HG03520 (cell line): ENCODE data around the gene PPP3R1.
"Not testable (repeated sequence)": the region's sequence is repeated elsewhere in the genome, so short reads cannot be mapped to it uniquely, and the experiment has no call there.

Source experiments
- ATAC-seq: cut with Tn5 transposase; IDR thresholded peaks from one replicate; pipeline ENCODE4 v1.9.1; 2021; ENCODE audit warnings: mild to moderate bottlenecking, moderate library complexity; ENCODE audit not compliant: unreplicated experiment

The PPP3R1 gene

DNA sequence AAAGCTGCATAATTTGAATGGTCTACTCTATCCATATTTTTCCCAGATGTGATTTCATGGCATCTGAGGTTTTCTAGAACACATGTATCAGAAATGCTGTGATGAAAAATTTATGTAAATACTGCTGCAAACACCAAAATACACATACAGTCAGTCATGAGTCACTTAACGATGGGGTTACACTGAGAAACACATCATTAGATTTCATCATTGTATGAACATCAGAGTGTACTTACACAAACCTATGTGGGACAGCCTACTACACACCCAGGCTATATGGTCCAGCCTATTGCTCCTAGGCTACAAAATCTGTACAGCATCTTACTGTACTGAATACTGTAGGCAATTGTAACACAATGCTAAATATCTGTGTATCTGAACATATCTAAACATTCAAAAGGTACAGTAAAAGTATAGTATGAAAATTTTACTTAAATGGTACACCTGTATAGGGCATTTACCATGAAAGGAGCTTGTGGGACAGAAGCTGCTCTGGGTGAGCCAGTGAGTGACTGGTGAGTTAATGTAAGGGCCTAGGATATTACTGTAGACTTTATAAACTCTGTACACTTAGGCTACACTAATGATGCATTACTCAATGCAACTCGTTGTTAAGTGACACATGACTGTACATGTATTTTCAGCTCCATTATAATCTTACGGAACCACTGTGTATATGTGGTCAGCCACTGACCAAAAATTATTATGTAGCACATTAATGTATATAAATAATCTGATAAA lies 61.2 kb downstream of the PPP3R1 start:
- no peak for ATAC-seq

DNA sequence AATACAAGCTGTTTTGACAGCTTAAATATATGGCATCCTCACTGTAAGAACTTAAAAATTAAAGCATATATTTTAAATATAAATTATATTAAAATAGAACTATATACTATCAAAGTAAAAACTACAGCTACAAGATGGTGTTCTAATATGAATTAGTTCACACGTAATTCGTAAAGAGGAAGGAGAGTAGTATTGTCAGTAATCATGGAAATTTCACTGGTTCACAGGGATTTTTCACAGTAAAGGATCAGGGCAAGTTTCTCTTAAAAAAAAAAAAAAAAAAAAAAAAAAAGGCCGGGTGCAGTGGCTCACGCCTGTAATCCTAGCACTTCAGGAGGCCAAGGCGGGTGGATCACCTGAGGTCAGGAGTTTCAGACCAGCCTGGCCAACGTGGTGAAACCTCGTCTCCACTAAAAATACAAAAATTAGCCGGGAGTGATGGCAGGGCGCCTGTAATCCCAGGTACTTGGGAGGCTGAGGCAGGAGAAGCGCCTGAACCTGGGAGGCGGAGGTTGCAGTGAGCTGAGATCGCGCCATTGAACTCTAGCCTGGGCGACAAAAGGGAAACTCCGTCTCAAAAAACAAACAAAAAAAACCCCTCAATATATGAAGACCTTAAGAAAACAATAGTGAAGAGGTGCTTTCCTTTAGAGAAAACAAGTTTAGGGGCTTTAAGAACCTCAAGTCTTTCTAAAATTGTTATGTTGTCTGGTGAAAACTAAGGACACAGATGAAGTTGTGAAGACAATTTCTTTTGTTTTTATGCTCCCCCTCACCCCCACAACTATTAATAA lies 62.1 kb downstream of the PPP3R1 start:
- no peak for ATAC-seq

DNA sequence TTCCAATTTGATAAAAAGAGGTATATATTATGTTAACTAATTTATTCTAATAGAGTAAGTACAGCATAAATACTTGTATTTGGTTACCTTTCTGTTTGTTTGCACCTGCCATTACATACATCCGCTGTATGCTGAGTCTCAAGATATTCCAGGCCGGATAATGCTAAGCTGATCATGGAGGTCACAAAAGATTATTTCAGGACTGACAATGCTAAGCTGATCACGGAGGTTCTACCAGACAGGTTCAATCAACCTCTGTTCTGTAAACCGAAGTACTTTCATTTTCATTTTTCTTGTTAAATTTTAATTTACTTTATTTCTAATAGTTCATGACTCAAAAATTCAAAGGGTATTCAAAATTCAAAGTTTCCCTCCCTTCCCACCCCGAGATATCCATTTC lies 63.5 kb downstream of the PPP3R1 start:
- ATAC-seq, result no peak

DNA sequence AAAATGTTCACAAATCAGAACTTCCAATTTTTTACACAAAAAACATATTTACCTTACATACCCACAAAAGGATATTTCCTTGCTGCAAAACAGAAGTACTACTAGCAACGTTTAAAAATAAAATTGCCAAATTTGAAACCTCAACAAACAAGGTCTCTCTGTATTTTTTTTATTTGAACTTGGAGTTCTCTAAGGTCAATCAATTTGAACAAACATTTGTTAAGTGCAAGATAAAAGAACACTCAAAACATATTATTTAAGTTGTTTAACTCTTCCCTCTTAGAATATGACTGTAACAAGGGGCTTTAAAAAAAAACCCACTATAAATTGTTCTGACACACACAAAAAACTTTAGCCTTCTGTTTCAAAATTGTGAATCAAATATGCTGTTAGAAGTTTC lies 65.0 kb downstream of the PPP3R1 start:
- ATAC-seq, result no peak

DNA sequence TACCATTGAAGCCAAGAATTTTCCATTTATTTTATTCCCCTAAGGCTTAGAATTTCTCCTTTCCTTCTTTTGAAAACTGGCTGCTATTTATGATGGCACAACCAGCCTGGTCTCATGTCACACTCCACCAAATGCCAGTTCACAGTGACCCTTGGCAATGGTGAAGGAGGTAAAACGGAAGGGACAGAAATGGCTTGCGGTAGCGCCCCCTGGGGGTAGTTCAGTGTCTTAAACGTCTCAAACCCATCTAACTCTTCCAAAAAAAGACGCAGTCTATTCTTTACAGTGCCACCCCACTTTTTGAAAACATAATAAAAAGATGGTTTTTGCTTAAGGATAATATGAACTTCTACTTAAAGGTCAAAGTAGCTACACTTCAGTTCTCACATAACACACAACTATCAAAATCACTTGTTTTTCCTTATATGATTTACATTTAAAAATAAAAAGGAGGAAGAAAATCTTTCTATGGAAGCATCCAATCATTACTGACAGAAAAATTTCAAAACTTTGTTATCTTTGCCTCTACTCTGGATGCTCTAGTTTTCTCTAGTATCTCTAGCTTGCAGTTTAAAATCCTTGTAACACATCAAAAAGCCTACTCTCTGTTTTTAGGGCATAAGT lies 66.7 kb downstream of the PPP3R1 start:
- ATAC-seq, result no peak

DNA sequence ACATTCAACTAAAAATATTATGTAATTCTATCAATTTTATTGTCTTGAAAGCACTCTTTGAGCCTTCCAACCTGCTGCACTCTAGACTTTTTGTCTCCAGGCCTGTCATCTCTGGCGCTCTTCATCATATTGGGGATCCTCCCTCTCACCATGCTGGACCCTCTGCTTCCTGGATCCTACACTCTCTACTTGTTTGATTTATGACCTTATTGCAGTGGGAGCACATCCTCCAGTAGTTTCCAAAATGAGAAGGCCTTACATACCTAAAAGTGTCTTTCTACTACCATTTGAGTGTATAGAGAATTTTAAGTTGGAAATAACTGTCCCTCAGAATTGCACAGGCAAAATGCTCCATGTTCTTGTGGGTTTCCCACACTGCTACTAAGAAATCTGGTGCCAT lies 69.4 kb downstream of the PPP3R1 start:
- no peak for ATAC-seq

DNA sequence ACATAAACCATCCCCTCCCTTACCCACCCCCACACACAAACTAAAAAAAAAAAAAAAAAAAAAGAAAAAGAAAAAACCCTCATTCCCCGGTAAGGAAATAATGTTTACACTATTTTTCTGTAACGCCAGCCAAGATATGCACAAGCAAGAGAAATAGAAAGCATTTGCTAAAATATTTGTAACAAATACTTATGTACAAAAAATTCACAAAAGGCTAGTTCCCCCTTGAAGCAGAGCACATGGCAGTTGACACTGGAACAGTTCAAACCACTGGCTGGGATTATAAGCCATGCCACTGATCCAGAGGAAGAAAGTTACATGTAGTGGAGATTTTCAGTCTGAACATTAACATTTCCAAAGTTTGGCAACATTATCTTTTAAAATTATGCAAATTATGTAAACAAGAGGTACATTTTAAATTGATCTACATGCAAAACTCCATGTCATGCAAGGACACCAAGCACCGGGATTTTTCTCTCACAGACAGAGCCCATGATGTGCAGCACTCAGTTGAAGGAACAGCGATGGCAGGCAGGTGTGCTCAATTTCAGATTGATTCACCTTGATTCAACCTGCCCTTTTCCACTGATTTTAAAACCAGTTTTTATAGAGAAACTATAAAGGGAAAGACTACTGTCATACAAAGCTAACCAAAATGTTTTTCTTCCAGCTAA lies 73.2 kb downstream of the PPP3R1 start:
- no peak for ATAC-seq

DNA sequence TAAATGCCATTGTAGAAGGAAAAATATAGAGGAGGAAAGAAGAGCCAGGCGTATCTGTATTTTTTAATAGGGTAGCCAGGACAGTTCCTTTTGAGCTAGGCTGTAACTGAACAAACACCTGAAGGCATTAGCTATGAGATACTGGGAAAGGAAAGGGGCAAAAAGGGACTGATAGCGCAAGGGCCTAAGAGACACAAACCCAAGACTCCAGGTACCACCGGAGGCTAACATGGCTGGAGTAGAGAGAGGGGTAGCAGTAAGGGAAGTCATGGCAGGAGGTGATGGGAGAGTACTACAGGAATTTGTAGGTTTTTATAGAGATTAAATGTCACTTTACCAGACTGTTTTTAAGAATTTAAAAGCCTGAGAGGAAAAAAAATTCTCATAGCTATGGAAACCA lies 73.9 kb downstream of the PPP3R1 start:
- ATAC-seq, result no peak

DNA sequence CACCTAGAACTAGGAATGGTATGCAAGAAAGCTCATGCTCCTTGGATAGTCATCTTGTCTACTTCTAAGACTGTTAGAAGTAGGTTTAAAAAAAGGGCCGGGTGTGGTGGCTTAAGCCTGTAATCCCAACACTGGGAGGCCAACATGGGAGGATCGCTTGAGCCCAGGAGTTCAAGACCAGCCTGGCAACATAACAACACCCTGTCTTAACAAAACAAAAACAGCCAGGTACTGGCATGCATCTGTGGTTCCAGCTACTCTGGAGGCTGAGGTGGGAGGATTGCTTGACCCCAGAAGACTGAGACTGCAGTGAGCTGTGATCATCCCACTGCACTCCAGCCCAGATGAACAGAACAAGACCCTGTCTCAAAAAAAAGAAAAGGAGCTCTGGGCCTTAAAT lies 74.8 kb downstream of the PPP3R1 start:
- no peak for ATAC-seq

DNA sequence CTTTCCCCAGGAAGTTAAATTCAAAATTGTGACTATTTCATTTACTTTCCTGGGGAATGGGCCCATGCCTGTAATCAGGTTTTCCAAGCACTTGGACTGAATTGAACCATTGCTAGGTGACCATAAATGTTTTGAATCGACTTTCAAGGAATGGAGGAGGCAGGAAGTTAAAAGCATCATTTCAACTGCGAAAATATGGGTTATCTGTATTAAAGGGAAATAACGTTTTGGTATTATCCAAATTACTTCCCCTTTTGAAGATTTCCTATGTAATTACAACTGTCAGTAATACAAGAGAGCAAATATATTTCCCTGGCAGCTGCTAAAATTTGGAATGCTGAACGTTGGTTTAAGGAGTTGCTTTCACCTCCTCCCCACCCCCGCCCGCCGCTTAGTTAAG lies 75.7 kb downstream of the PPP3R1 start:
- no peak for ATAC-seq

DNA sequence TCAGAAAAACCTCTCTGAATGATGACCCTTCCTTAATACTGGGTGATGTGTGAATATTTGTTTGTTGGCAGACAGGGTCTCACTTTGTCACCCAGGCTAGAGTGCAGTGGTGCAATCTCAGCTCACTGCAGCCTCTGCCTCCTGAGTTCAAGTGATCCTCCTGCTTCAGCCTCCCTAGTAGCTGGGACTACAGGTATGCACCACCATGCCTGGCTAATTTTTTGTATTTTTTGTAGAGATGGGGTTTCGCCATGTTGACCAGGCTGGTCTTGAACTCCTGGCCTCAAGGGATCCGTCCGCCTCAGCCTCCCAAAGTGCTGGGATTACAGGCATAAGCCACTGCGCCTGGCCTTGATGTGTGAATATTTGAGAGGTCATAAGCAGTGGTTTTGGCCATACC lies 77.1 kb downstream of the PPP3R1 start:
- not testable (repeated sequence) for ATAC-seq

DNA sequence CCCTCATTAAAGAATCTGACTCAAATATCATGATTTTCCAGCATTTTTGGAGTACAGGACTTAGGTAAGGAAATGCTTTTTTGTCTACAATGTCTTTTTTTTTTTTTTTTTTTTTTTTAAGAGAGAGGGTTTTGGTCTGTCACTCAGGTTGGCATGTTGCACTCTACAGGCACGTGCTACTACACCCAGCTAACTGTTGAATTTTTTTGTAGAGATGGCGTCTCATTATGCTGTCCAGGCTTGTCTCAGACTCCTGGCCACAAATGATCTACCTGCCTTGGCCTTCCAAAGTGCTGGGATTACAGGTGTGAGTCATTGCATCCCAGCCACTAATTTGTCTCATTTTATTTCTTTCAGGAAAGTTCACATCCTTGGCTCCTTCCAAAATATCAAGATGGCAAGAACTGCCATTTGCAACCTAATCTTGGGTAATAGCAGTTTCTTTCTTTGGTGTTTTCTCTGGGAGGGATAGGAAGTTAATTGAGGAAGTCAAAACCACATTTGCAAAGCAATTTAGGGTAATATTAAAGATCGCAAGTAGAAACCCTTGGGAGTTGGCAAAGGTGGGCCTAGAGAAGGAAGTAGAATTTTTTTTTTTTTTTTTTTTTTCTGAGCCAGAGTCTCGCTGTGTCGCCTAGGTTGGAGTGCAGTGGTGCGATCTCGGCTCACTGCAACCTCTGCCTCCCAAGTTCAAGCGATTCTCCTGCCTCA lies 79.2 kb downstream of the PPP3R1 start:
- no peak for ATAC-seq

DNA sequence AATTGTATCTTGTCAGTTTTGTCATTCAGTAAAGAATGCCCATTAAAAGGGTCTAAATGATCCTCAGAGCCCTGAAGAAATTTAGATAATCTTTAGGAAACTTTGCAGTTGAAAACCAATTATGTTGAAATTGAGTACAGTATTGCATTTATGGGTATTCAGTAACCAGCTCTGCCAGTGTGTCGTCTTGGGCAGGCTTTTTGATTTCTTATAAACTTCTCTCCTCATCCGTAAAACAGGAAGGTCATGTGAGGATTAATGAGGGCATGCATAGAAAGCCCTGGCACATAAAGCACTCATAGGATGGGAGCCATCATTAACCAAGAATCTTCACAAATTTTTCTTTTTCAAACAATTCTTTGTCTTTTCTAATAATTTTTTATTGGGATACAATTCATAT lies 79.8 kb downstream of the PPP3R1 start:
- ATAC-seq, result no peak

DNA sequence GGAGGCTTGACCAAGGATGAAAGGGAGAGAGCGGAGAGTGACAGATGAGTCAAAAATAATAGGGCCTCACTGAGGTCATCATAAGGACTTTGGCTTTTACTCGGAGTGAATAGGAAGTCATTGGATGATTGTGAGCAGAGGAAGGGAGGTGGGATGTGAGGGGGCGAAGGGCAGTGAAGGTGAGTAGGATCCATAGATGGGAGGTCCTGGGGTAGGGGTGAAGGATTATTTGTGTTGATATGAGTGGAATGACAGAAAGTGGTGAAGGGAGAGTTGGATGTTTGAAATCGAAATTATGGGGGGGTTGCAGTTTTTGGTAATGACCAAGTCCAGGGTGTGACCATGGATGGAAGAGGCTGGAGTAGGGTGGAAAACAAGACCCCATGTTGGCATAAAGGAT lies 80.6 kb downstream of the PPP3R1 start:
- ATAC-seq, result no peak

DNA sequence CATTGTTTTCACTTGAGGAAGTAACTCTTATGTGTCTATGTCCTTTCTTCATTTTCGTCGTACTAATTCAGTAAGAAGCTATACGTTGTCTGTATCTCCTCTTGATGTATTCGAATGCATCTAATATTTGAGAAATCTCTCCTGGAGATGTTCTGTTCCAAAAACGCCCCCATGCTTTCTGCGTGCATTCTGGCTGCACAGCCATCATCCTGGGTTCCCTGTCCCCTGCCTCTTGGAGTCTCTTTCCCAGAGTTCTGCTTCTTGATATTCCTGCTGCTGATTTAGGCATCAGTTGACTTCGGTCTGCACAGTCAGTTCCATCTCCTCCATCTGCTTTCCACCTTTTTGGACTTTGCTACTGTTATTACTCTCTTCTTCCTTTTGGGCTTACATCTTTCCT lies 81.2 kb downstream of the PPP3R1 start:
- ATAC-seq, result no peak

DNA sequence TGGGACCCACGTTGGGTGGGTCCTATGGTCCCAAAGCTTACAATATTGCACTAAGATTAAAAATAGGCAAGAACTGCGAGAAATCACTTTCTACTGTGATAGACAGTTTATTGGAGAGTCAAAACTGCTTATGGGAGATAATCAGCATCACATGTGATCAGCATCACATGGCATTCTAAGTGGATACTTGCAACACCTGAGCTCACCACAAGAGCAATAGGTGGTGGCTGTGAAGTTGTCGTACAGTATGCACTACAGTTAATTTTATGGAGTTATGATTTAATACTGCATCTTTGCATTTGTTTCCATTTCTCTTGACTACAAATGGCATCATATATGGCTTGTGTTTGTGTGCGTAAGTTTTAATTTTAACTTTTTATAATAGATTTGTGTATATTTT lies 83.0 kb downstream of the PPP3R1 start:
- ATAC-seq, result no peak

DNA sequence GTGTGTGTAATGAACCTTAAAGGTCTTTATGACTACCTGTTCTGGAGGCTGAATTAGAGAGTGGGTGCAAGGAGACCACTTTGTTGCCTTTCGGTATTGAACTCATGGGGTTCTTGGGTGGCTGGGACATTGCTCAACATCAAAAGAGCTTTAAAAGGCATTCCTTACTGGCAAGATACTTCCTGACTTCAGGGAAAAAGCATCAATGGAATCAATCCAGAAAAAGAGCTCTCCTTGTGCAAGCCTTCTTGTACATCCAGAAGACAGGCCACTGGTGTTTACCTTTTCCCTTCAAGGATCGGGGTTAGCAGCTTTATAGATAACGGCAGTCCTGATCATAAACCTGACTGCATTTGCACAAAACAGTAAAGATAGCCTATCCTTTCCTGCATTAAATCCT lies 85.1 kb downstream of the PPP3R1 start:
- ATAC-seq, result no peak

DNA sequence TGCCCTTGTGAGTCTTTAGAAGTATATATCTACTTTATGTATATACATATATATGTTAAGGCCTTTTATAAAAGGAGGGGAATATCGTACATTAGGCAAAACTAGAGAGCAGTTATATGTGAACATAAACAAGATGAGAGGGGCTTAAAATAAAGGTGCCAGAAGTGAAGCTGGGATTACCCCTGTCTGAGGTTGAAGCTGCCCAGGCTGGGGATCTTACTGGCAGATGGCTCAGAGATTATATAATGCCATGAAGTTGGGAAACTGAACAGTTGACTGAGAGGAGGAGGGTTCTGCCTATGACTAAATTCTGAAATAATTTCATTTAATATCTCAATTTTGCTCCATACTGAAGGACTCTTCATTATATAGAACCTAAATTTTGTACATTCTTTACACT lies 88.7 kb downstream of the PPP3R1 start:
- ATAC-seq, result no peak

DNA sequence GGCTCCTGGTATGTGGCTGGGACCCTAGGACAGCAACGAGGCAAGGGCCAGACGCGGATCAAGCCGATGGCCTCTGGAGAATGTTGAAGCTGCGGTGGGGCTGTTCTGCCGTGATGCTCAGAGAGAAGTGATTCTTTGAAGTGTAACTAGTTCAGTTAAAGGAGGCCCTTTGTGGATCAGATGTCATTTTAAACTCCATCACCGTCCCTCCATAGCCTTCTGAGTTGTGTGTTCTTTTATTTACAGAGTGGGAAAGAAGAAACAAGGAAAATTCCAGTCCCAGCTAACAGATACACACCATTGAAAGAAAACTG lies 94.2 kb downstream of the PPP3R1 start:
- no peak for ATAC-seq

DNA sequence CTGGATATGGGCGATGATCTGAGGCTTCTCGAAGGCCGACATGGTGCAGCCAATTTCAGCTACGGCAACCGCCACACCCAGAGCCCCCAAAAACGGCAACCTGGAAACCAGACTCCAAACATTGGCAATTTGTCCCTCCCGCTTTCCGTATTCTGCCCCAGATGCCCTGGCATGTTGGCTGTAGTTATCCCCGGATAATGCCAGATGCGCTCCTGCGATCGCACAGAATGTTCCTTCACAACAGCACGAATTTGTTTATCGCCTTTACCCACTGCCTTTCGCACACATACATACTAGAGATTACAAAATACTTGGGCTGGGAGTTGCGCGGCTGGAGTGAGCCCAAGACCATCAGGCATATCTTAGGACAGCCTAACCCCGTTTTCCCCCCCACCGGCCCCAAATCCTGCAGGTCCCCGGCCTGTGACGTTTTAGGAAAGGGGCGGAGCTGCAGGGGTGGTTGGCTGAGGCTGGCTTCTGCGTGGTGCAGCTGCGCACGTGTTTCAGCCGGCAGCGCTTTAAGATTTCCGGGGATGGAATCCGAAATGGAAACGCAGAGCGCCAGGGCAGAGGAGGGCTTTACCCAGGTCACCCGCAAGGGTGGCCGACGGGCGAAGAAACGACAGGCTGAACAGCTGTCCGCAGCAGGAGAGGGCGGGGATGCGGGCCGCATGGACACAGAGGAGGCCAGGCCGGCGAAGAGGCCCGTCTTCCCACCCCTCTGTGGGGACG lies 94.8 kb downstream of the PPP3R1 start, which contains the start of gene PNO1:
TSS of gene PNO1 (plus strand) at position 487 of the 732 bp plus-strand sequence. CDS start at position 534, 47 bp downstream.
- ATAC-seq, result peak; percentile 85
